MM.1S (cell line): ENCODE measurements around the gene PPP6R2.
A peak's percentile ranks its signal among the peaks of the same experiment; 100 is the strongest.

ENCODE experiments used
- DNase-seq: peaks from one replicate; pipeline ENCODE4 v3.0.0-alpha.2; 2015
- H2AFZ ChIP-seq: fragments of 300-600 bp; sonication (generic); 2 replicates; pipeline ENCODE4 v1.6.0; 2016; ENCODE audit warnings: antibody characterized with exemption, low read length
- H3F3A ChIP-seq: fragments of 300-600 bp; sonication (generic); 2 replicates; pipeline ENCODE4 v1.6.1; 2016; ENCODE audit warnings: mild to moderate bottlenecking, antibody characterized with exemption, low read length, moderate library complexity, mixed read lengths; ENCODE audit not compliant: insufficient read depth
- H3K27ac ChIP-seq: fragments of 300-600 bp; sonication (generic); 2 replicates; pipeline ENCODE4 v1.5.1; 2016; ENCODE audit warnings: mild to moderate bottlenecking, low read length
- H3K27me3 ChIP-seq: fragments of 300-600 bp; sonication (generic); replicated peaks from 2 replicates; pipeline ENCODE4 v1.6.0; 2016; ENCODE audit warnings: low read length; ENCODE audit not compliant: insufficient read depth
- H3K36me3 ChIP-seq: fragments of 300-600 bp; sonication (generic); replicated peaks from 2 replicates; pipeline ENCODE4 v1.6.1; 2016; ENCODE audit warnings: mild to moderate bottlenecking, low read length, mixed read lengths; ENCODE audit not compliant: insufficient read depth
- H3K4me1 ChIP-seq: fragments of 300-600 bp; sonication (generic); 2 replicates; pipeline ENCODE4 v1.6.1; 2016; ENCODE audit warnings: low read length, mixed read lengths
- H3K4me2 ChIP-seq: fragments of 300-600 bp; sonication (generic); 2 replicates; pipeline ENCODE4 v1.6.0; 2016; ENCODE audit warnings: low read depth, low read length
- H3K4me3 ChIP-seq: fragments of 300-600 bp; sonication (generic); 2 replicates; pipeline ENCODE4 v1.5.1; 2016; ENCODE audit warnings: low read length, mixed read lengths
- H3K79me2 ChIP-seq: fragments of 300-600 bp; sonication (generic); 2 replicates; pipeline ENCODE4 v1.6.1; 2016; ENCODE audit warnings: mixed run types, low read length, mixed read lengths
- H3K9ac ChIP-seq: fragments of 300-600 bp; sonication (generic); 2 replicates; pipeline ENCODE4 v1.6.1; 2016; ENCODE audit warnings: low read length, mixed read lengths
- H3K9me2 ChIP-seq: fragments of 300-600 bp; sonication (generic); replicated peaks from 2 replicates; pipeline ENCODE4 v1.6.1; 2016; ENCODE audit warnings: mild to moderate bottlenecking, low read length, mixed read lengths; ENCODE audit not compliant: insufficient read depth
- H3K9me3 ChIP-seq: fragments of 300-600 bp; sonication (generic); replicated peaks from 2 replicates; pipeline ENCODE4 v1.6.1; 2016; ENCODE audit warnings: mild to moderate bottlenecking, low read length, mixed read lengths; ENCODE audit not compliant: insufficient read depth
- H4K20me1 ChIP-seq: fragments of 300-600 bp; sonication (generic); 2 replicates; pipeline ENCODE4 v1.6.1; 2016; ENCODE audit warnings: mild to moderate bottlenecking, low read length, moderate library complexity, mixed read lengths; ENCODE audit not compliant: insufficient read depth
- CTCF ChIP-seq: fragments of 300-600 bp; sonication (generic); IDR thresholded peaks from 2 replicates; pipeline ENCODE4 v1.5.1; 2016; ENCODE audit warnings: antibody characterized with exemption, low read length, mixed read lengths
- EZH2 ChIP-seq: fragments of 300-600 bp; sonication (generic); optimal IDR thresholded peaks from 2 replicates; pipeline ENCODE3; 2017; ENCODE audit warnings: low read depth, mild to moderate bottlenecking, antibody characterized with exemption, low read length, mixed read lengths
- EZH2phosphoT487 ChIP-seq: fragments of 300-600 bp; sonication (generic); IDR thresholded peaks from 2 replicates; pipeline ENCODE4 v1.6.1; 2018; ENCODE audit warnings: antibody characterized with exemption, low read length

The PPP6R2 gene

GRCh38 chr22:50477923-50478322 is 134.8 kb downstream of the PPP6R2 start:
- TF ChIP-seq CTCF = no peak
- TF ChIP-seq EZH2 = no peak
- TF ChIP-seq EZH2phosphoT487 = no peak

GRCh38 chr22:50479721-50480120 is 136.6 kb downstream of the PPP6R2 start:
- Histone ChIP-seq H4K20me1 (no peaks in the 10 kb centered on the region), H3K27me3 (peaks cover 14% of the 10 kb centered on the region), H3K9me2 (no peaks in the 10 kb centered on the region), H3K4me3 (no peak overlapping the region), H2AFZ (no peak overlapping the region), H3K79me2 (no peaks in the 10 kb centered on the region), H3K4me1 (0 out of 2 replicates have a peak, but pooled peaks cover 3% of the 10 kb centered on the region), H3K36me3 (no peaks in the 10 kb centered on the region), H3K9me3 (no peaks in the 10 kb centered on the region), H3K9ac (no peak overlapping the region), H3F3A (no peaks in the 10 kb centered on the region), H3K4me2 (no peak overlapping the region), H3K27ac (no peak overlapping the region)
- no peak for DNase-seq
- no peak for TF ChIP-seq CTCF
- no peak for TF ChIP-seq EZH2
- no peak for TF ChIP-seq EZH2phosphoT487

More at GRCh38 chr22:50477923-50478322, 134.8 kb downstream of the PPP6R2 start:
- Histone ChIP-seq H3K27me3 (peaks cover 14% of the 10 kb centered on the region), H3K36me3 (no peaks in the 10 kb centered on the region), H3K9ac (no peak overlapping the region), H4K20me1 (peaks cover 4% of the 10 kb centered on the region; the same call in 1 of the 2 replicates), H3K27ac (no peak overlapping the region), H3K9me2 (no peaks in the 10 kb centered on the region), H3F3A (no peaks in the 10 kb centered on the region), H2AFZ (no peak overlapping the region), H3K4me2 (no peak overlapping the region), H3K4me1 (peaks cover 11% of the 10 kb centered on the region), H3K9me3 (no peaks in the 10 kb centered on the region), H3K79me2 (peaks cover 17% of the 10 kb centered on the region), H3K4me3 (no peak overlapping the region)
- DNase-seq = no peak

- no peak for TF ChIP-seq CTCF
- TF ChIP-seq EZH2 = no peak
- TF ChIP-seq EZH2phosphoT487 = no peak
- H3K27ac ChIP-seq = no peak overlapping the region
- no peaks in the 10 kb centered on the region for H3K79me2 ChIP-seq
- H3K4me1 ChIP-seq = no peaks in the 10 kb centered on the region
- H3F3A ChIP-seq = no peaks in the 10 kb centered on the region
- DNase-seq = no peak
- no peaks in the 10 kb centered on the region for H4K20me1 ChIP-seq
- H3K36me3 ChIP-seq = no peaks in the 10 kb centered on the region
- H2AFZ ChIP-seq = peak overlapping the region; percentile 58; the same call in 1 of the 2 replicates
- no peaks in the 10 kb centered on the region for H3K9me2 ChIP-seq
- no peak overlapping the region; the same call in 1 of the 2 replicates for H3K9ac ChIP-seq
- peak overlapping the region; percentile 68; the same call in 1 of the 2 replicates for H3K4me2 ChIP-seq
- H3K9me3 ChIP-seq = no peaks in the 10 kb centered on the region
- H3K27me3 ChIP-seq = peaks cover 14% of the 10 kb centered on the region
- H3K4me3 ChIP-seq = peak overlapping the region; percentile 69
Observed at GRCh38 chr22:50481045-50481439, 137.9 kb downstream of the PPP6R2 start.
